ENCODE data around the gene FBXO46.

DNA sequence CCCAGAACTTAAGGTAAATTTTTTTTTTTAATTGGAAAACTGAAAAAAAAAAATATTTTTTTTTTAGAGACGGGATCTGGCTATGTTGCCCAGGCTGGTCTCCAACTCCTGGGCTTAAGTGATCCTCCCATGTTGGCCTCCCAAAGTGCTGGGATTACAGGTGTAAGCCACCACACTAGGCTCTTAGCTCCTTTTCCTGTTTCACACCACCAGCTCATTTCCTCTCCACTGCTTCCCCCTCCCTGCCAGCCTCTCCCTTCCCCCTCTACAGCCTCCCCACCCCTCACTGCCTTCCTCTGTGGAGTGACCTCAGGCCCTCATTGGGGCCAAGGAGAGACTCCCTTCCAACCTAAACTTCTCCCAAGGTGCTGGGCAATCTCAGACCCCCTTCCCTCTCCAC, 66.9 kb downstream of the FBXO46 start:
- TF ChIP-seq, protein P1, sequence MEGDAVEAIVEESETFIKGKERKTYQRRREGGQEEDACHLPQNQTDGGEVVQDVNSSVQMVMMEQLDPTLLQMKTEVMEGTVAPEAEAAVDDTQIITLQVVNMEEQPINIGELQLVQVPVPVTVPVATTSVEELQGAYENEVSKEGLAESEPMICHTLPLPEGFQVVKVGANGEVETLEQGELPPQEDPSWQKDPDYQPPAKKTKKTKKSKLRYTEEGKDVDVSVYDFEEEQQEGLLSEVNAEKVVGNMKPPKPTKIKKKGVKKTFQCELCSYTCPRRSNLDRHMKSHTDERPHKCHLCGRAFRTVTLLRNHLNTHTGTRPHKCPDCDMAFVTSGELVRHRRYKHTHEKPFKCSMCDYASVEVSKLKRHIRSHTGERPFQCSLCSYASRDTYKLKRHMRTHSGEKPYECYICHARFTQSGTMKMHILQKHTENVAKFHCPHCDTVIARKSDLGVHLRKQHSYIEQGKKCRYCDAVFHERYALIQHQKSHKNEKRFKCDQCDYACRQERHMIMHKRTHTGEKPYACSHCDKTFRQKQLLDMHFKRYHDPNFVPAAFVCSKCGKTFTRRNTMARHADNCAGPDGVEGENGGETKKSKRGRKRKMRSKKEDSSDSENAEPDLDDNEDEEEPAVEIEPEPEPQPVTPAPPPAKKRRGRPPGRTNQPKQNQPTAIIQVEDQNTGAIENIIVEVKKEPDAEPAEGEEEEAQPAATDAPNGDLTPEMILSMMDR (IDR thresholded peaks at IDR 0.05; ENCODE audit: insufficient read depth, low read length), result no peak
- TF ChIP-seq SPI1 (IDR thresholded peaks at IDR 0.05; ENCODE audit: borderline replicate concordance, low read depth) (no peak), POLR2AphosphoS5 (IDR thresholded peaks at IDR 0.05; ENCODE audit: low read depth) (no peak)
